HEK293 (cell line): ENCODE measurements around the gene SH3TC1.

Experiments
- ZNF280D ChIP-seq: fragments of 450-650 bp; formaldehyde crosslinking; IDR thresholded peaks from 2 replicates; pipeline ENCODE4 v1.5.1; 2016; ENCODE audit warnings: missing biosample characterization, missing genetic modification characterization
- ZNF302 ChIP-seq: fragments of 450-650 bp; formaldehyde crosslinking; IDR thresholded peaks from 2 replicates; pipeline ENCODE4 v1.5.1; 2016; ENCODE audit warnings: missing biosample characterization, missing genetic modification characterization, low read depth
- ZNF530 ChIP-seq: fragments of 450-650 bp; formaldehyde crosslinking; IDR thresholded peaks from 2 replicates; pipeline ENCODE4 v1.5.1; 2016; ENCODE audit warnings: low read depth, missing biosample characterization, missing genetic modification characterization
- ZNF561 ChIP-seq: fragments of 450-650 bp; IDR thresholded peaks from 2 replicates; pipeline ENCODE4 v1.5.1; 2018; ENCODE audit warnings: missing biosample characterization, missing genetic modification characterization, borderline replicate concordance
- TF ChIP-seq, protein P1 (sequence below): fragments of 450-650 bp; formaldehyde crosslinking; IDR thresholded peaks from 2 replicates; pipeline ENCODE4 v1.5.1; 2016; ENCODE audit warnings: missing biosample characterization, missing genetic modification characterization
- TF ChIP-seq, protein P2 (sequence below): fragments of 450-650 bp; formaldehyde crosslinking; IDR thresholded peaks from 2 replicates; pipeline ENCODE4 v1.5.1; 2016; ENCODE audit warnings: missing biosample characterization, missing genetic modification characterization

GRCh38 chr4:8264106-8264505, 65.0 kb downstream of the SH3TC1 start:
- TF ChIP-seq, protein P1, sequence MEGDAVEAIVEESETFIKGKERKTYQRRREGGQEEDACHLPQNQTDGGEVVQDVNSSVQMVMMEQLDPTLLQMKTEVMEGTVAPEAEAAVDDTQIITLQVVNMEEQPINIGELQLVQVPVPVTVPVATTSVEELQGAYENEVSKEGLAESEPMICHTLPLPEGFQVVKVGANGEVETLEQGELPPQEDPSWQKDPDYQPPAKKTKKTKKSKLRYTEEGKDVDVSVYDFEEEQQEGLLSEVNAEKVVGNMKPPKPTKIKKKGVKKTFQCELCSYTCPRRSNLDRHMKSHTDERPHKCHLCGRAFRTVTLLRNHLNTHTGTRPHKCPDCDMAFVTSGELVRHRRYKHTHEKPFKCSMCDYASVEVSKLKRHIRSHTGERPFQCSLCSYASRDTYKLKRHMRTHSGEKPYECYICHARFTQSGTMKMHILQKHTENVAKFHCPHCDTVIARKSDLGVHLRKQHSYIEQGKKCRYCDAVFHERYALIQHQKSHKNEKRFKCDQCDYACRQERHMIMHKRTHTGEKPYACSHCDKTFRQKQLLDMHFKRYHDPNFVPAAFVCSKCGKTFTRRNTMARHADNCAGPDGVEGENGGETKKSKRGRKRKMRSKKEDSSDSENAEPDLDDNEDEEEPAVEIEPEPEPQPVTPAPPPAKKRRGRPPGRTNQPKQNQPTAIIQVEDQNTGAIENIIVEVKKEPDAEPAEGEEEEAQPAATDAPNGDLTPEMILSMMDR (tag by site-specific recombination): no peak
- no peak for TF ChIP-seq ZNF561
- TF ChIP-seq ZNF530 (tag by site-specific recombination): no peak
- no peak for TF ChIP-seq ZNF280D (tag by site-specific recombination)
- TF ChIP-seq, protein P2, sequence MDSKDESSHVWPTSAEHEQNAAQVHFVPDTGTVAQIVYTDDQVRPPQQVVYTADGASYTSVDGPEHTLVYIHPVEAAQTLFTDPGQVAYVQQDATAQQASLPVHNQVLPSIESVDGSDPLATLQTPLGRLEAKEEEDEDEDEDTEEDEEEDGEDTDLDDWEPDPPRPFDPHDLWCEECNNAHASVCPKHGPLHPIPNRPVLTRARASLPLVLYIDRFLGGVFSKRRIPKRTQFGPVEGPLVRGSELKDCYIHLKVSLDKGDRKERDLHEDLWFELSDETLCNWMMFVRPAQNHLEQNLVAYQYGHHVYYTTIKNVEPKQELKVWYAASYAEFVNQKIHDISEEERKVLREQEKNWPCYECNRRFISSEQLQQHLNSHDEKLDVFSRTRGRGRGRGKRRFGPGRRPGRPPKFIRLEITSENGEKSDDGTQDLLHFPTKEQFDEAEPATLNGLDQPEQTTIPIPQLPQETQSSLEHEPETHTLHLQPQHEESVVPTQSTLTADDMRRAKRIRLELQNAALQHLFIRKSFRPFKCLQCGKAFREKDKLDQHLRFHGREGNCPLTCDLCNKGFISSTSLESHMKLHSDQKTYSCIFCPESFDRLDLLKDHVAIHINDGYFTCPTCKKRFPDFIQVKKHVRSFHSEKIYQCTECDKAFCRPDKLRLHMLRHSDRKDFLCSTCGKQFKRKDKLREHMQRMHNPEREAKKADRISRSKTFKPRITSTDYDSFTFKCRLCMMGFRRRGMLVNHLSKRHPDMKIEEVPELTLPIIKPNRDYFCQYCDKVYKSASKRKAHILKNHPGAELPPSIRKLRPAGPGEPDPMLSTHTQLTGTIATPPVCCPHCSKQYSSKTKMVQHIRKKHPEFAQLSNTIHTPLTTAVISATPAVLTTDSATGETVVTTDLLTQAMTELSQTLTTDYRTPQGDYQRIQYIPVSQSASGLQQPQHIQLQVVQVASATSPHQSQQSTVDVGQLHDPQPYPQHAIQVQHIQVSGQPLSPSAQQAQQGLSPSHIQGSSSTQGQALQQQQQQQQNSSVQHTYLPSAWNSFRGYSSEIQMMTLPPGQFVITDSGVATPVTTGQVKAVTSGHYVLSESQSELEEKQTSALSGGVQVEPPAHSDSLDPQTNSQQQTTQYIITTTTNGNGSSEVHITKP (tag by site-specific recombination): no peak
- TF ChIP-seq ZNF302 (tag by site-specific recombination): no peak
